ENCODE results near the gene GAMT.

GAMT gene

GRCh38 chr19:1379126-1379905, 22.0 kb downstream of the GAMT start:
- DNase-seq, result no peak
- H3K9me3 ChIP-seq (replicated peaks; ENCODE audit: insufficient read depth, low read length), result no peaks in the 10 kb centered on the region
- TF ChIP-seq EZH2 (optimal IDR thresholded peaks at IDR 0.05; ENCODE audit: low read depth, low read length) (no peak), EZH2phosphoT487 (IDR thresholded peaks at IDR 0.05; ENCODE audit: low read length) (no peak)
- TF ChIP-seq, protein P1, sequence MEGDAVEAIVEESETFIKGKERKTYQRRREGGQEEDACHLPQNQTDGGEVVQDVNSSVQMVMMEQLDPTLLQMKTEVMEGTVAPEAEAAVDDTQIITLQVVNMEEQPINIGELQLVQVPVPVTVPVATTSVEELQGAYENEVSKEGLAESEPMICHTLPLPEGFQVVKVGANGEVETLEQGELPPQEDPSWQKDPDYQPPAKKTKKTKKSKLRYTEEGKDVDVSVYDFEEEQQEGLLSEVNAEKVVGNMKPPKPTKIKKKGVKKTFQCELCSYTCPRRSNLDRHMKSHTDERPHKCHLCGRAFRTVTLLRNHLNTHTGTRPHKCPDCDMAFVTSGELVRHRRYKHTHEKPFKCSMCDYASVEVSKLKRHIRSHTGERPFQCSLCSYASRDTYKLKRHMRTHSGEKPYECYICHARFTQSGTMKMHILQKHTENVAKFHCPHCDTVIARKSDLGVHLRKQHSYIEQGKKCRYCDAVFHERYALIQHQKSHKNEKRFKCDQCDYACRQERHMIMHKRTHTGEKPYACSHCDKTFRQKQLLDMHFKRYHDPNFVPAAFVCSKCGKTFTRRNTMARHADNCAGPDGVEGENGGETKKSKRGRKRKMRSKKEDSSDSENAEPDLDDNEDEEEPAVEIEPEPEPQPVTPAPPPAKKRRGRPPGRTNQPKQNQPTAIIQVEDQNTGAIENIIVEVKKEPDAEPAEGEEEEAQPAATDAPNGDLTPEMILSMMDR (IDR thresholded peaks at IDR 0.05; ENCODE audit: low read length), result no peak
- no peaks in the 10 kb centered on the region for H3K9me2 ChIP-seq (replicated peaks; ENCODE audit: insufficient read depth, low read length)
- H2AFZ ChIP-seq (ENCODE audit: low read length), result no peak overlapping the region
- H4K20me1 ChIP-seq (ENCODE audit: insufficient read depth, low read length), result no peaks in the 10 kb centered on the region
- no peak overlapping the region for H3K4me3 ChIP-seq (ENCODE audit: low read length)
- no peaks in the 10 kb centered on the region for H3K27me3 ChIP-seq (replicated peaks; ENCODE audit: insufficient read depth, low read length)
- H3K79me2 ChIP-seq (ENCODE audit: low read length), result peaks cover 6% of the 10 kb centered on the region
- H3K27ac ChIP-seq (ENCODE audit: low read length), result no peak overlapping the region
- no peak overlapping the region for H3K9ac ChIP-seq (ENCODE audit: low read length)
- peaks cover 17% of the 10 kb centered on the region for H3F3A ChIP-seq (ENCODE audit: insufficient read depth, low read length)
- no peak overlapping the region for H3K4me2 ChIP-seq (ENCODE audit: low read depth, low read length)
- 0 out of 2 replicates have a peak, but pooled peaks cover 3% of the 10 kb centered on the region for H3K4me1 ChIP-seq (ENCODE audit: low read length)
- no peaks in the 10 kb centered on the region for H3K36me3 ChIP-seq (replicated peaks; ENCODE audit: insufficient read depth, low read length)

- H3K4me3 ChIP-seq (ENCODE audit: low read length), result no peak overlapping the region
- H3K4me2 ChIP-seq (ENCODE audit: low read depth, low read length), result no peak overlapping the region
- no peaks in the 10 kb centered on the region for H3K79me2 ChIP-seq (ENCODE audit: low read length)
- H3K9ac ChIP-seq (ENCODE audit: low read length), result no peak overlapping the region
- peaks cover 12% of the 10 kb centered on the region for H3F3A ChIP-seq (ENCODE audit: insufficient read depth, low read length)
- no peak overlapping the region for H2AFZ ChIP-seq (ENCODE audit: low read length)
- no peak overlapping the region for H3K27ac ChIP-seq (ENCODE audit: low read length)
- no peaks in the 10 kb centered on the region for H3K36me3 ChIP-seq (replicated peaks; ENCODE audit: insufficient read depth, low read length)
- H3K4me1 ChIP-seq (ENCODE audit: low read length), result 0 out of 2 replicates have a peak, but pooled peaks cover 3% of the 10 kb centered on the region
- H3K9me3 ChIP-seq (replicated peaks; ENCODE audit: insufficient read depth, low read length), result no peaks in the 10 kb centered on the region
- no peaks in the 10 kb centered on the region for H3K9me2 ChIP-seq (replicated peaks; ENCODE audit: insufficient read depth, low read length)
- no peak for DNase-seq
- TF ChIP-seq EZH2phosphoT487 (IDR thresholded peaks at IDR 0.05; ENCODE audit: low read length) (no peak), EZH2 (optimal IDR thresholded peaks at IDR 0.05; ENCODE audit: low read depth, low read length) (no peak)
- TF ChIP-seq, protein P1 (IDR thresholded peaks at IDR 0.05; ENCODE audit: low read length), result no peak
- H3K27me3 ChIP-seq (replicated peaks; ENCODE audit: insufficient read depth, low read length), result no peaks in the 10 kb centered on the region
- no peaks in the 10 kb centered on the region for H4K20me1 ChIP-seq (ENCODE audit: insufficient read depth, low read length)
Measured at GRCh38 chr19:1377965-1378785, 23.2 kb downstream of the GAMT start.

DNA sequence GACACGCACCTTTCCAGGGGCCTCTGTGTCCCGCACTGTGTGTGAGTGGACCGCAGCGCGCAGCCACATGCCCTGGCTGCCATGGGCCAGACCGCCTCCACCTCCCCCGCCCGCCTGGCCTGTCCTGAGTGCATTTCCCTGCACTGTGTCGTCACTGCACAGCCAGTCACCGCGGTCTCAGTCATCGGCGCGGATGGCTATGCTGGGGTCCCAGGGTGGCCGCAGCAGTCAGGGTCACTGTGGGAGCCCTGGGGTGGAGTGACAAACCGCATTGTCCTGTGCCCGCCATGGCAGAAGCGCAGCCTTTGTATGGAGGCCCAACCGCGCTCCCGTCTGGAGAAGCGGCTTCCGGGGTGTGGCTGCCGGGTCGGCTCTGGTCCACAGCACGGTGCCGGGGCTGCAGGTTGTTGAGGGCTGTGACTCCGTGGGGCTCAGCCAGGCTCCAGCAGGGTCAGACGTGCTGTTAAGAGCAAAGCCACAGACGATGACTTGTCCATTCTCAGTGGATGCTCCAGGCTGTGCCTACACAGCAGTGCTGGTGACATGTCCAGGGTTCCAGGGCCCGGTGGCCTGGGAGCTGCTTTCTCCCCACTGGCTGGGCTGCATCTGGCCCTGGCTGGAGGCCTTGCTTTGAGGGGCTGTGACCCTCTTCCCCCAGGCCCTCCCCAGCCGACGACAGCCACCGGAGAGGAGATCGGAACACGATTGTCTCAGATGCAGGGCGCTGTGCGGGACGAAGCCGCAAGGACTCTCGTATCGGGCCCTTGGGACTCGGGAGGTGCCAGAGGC, 24.0 kb downstream of the GAMT start:
- H2AFZ ChIP-seq (ENCODE audit: low read length), result no peak overlapping the region

More for the DNA sequence above, 24.0 kb downstream of the GAMT start:
- TF ChIP-seq EZH2phosphoT487 (IDR thresholded peaks at IDR 0.05; ENCODE audit: low read length) (no peak), EZH2 (optimal IDR thresholded peaks at IDR 0.05; ENCODE audit: low read depth, low read length) (no peak)
- TF ChIP-seq, protein P1 (IDR thresholded peaks at IDR 0.05; ENCODE audit: low read length), result no peak
- Histone ChIP-seq H3K9me2 (replicated peaks; ENCODE audit: insufficient read depth, low read length) (no peaks in the 10 kb centered on the region), H3K36me3 (replicated peaks; ENCODE audit: insufficient read depth, low read length) (no peaks in the 10 kb centered on the region), H4K20me1 (ENCODE audit: insufficient read depth, low read length) (no peaks in the 10 kb centered on the region), H3K27me3 (replicated peaks; ENCODE audit: insufficient read depth, low read length) (no peaks in the 10 kb centered on the region), H3K4me2 (ENCODE audit: low read depth, low read length) (no peak overlapping the region), H3K79me2 (ENCODE audit: low read length) (no peaks in the 10 kb centered on the region), H3K4me1 (ENCODE audit: low read length) (no peaks in the 10 kb centered on the region), H3K4me3 (ENCODE audit: low read length) (no peak overlapping the region), H3K9me3 (replicated peaks; ENCODE audit: insufficient read depth, low read length) (no peaks in the 10 kb centered on the region), H3K27ac (ENCODE audit: low read length) (no peak overlapping the region), H3F3A (ENCODE audit: insufficient read depth, low read length) (peaks cover 4% of the 10 kb centered on the region; the same call in 1 of the 2 replicates), H3K9ac (ENCODE audit: low read length) (no peak overlapping the region)
- no peak for DNase-seq

Data from MM.1S (cell line).